HEK293 (cell line): Measurements from ENCODE around the gene KSR1.
"Not testable (repeated sequence)": the region's sequence is repeated elsewhere in the genome, so short reads cannot be mapped to it uniquely, and the experiment has no call there.

Experiments used
- CTCF ChIA-PET: fragments of 350-600 bp; formaldehyde crosslinking; extraction: SDS; loops from one replicate; lab custom pipeline; 2021; ENCODE audit warnings: antibody characterized with exemption; lab: Yijun Ruan, JAX
- POLR2A ChIA-PET: fragments of 300-600 bp; formaldehyde crosslinking; extraction: SDS; loops from one replicate; lab custom pipeline; 2020; ENCODE audit warnings: antibody characterized with exemption, inconsistent platforms; lab: Yijun Ruan, JAX
- H3K27ac ChIP-seq: fragments of 200-500 bp; sonication (Bioruptor generic); 2 replicates; pipeline ENCODE4 v1.5.1; 2014; ENCODE audit warnings: low read depth, low read length, control low read depth, inconsistent platforms; ENCODE audit errors: extremely low read depth
- H3K36me3 ChIP-seq, 2 experiments: fragments of 200-500 bp in 1 of 2; sonication (Bioruptor generic) in 1 of 2; 1 replicate in 1 of 2; 2 replicates in 1 of 2; pipeline ENCODE4 v1.5.1; 2014 to 2017; ENCODE audit warnings: inconsistent platforms in 2 of 2, low read length in 2 of 2; ENCODE audit not compliant: control insufficient read depth in 2 of 2, insufficient read depth in 1 of 2
- H3K4me1 ChIP-seq: fragments of 200-500 bp; sonication (Bioruptor generic); 2 replicates; pipeline ENCODE4 v1.5.1; 2014; ENCODE audit warnings: mild to moderate bottlenecking, low read length, inconsistent platforms; ENCODE audit not compliant: control insufficient read depth, insufficient read depth
- H3K4me3 ChIP-seq: 2 replicates; pipeline ENCODE4 v1.5.1; 2011; ENCODE audit warnings: low read depth, mild to moderate bottlenecking, control low read depth, low read length, moderate library complexity
- H3K9me3 ChIP-seq: fragments of 200-500 bp; sonication (Bioruptor generic); 2 replicates; pipeline ENCODE4 v1.5.1; 2014; ENCODE audit warnings: low read depth, low read length, inconsistent platforms; ENCODE audit not compliant: control insufficient read depth, insufficient read depth
- ATF2 ChIP-seq: fragments of 450-650 bp; formaldehyde crosslinking; IDR thresholded peaks from 2 replicates; pipeline ENCODE4 v1.5.1; 2016; ENCODE audit warnings: missing biosample characterization, missing genetic modification characterization, low read depth
- PATZ1 ChIP-seq: fragments of 450-650 bp; formaldehyde crosslinking; IDR thresholded peaks from 2 replicates; pipeline ENCODE4 v1.5.1; 2016; ENCODE audit warnings: missing biosample characterization, missing genetic modification characterization
- WT1 ChIP-seq: fragments of 450-650 bp; formaldehyde crosslinking; IDR thresholded peaks from 2 replicates; pipeline ENCODE4 v1.5.1; 2016; ENCODE audit warnings: missing biosample characterization, missing genetic modification characterization
- ZBTB1 ChIP-seq: fragments of 450-650 bp; formaldehyde crosslinking; IDR thresholded peaks from 2 replicates; pipeline ENCODE4 v1.5.1; 2016; ENCODE audit warnings: missing biosample characterization, missing genetic modification characterization
- ZNF18 ChIP-seq: fragments of 450-650 bp; formaldehyde crosslinking; IDR thresholded peaks from 2 replicates; pipeline ENCODE4 v1.5.1; 2016; ENCODE audit warnings: missing biosample characterization, missing genetic modification characterization
- ZNF280D ChIP-seq: fragments of 450-650 bp; formaldehyde crosslinking; IDR thresholded peaks from 2 replicates; pipeline ENCODE4 v1.5.1; 2016; ENCODE audit warnings: missing biosample characterization, missing genetic modification characterization
- ZNF398 ChIP-seq: fragments of 450-650 bp; formaldehyde crosslinking; IDR thresholded peaks from 2 replicates; pipeline ENCODE4 v1.5.1; 2017; ENCODE audit warnings: missing biosample characterization, missing genetic modification characterization
- ZNF580 ChIP-seq: fragments of 450-650 bp; formaldehyde crosslinking; IDR thresholded peaks from 2 replicates; pipeline ENCODE4 v1.5.1; 2016; ENCODE audit warnings: missing biosample characterization, missing genetic modification characterization
- ZNF624 ChIP-seq: fragments of 450-650 bp; formaldehyde crosslinking; IDR thresholded peaks from 2 replicates; pipeline ENCODE4 v1.5.1; 2017; ENCODE audit warnings: missing biosample characterization, missing genetic modification characterization
- ZNF629 ChIP-seq: fragments of 450-650 bp; formaldehyde crosslinking; IDR thresholded peaks from 2 replicates; pipeline ENCODE4 v1.5.1; 2017; ENCODE audit warnings: missing biosample characterization, missing genetic modification characterization
- ZNF830 ChIP-seq: fragments of 450-650 bp; IDR thresholded peaks from 2 replicates; pipeline ENCODE4 v1.5.0; 2018; ENCODE audit warnings: missing biosample characterization, missing genetic modification characterization, low read depth, mild to moderate bottlenecking, moderate library complexity
- ZSCAN4 ChIP-seq: fragments of 450-650 bp; formaldehyde crosslinking; IDR thresholded peaks from 2 replicates; pipeline ENCODE4 v1.5.1; 2017; ENCODE audit warnings: missing biosample characterization, missing genetic modification characterization

Gene KSR1

GRCh38 chr17:27627514-27627913 lies 171.3 kb downstream of the KSR1 start (continued):
- TF ChIP-seq ZNF280D (tag by site-specific recombination) (no peak), ZNF398 (tag by site-specific recombination) (no peak), WT1 (no peak), ZSCAN4 (tag by site-specific recombination) (no peak), ZBTB1 (tag by site-specific recombination) (no peak), ZNF629 (no peak), ZNF830 (tag by site-specific recombination) (no peak)
- TF ChIP-seq, all 188 proteins: peak for 0

GRCh38 chr17:27628376-27628775 lies 172.1 kb downstream of the KSR1 start:
- no peak for TF ChIP-seq ZNF580 (tag by site-specific recombination)
- TF ChIP-seq PATZ1 (tag by site-specific recombination): no peak
- TF ChIP-seq ZNF18 (tag by site-specific recombination): no peak
- TF ChIP-seq ATF2 (tag by site-specific recombination): no peak
- no peak for TF ChIP-seq ZNF624 (tag by site-specific recombination)
- Histone ChIP-seq H3K27ac (no peak overlapping the region), H3K36me3 (peaks cover 0 to 30% of the 10 kb centered on the region in 2 experiments; a peak in 1 of 3 replicates), H3K4me3 (no peak overlapping the region), H3K9me3 (no peaks in the 10 kb centered on the region), H3K4me1 (no peaks in the 10 kb centered on the region)
- CTCF ChIA-PET: interaction anchor here (0.8 to 1.6 kb wide), 3 partner anchors 23 to 26 kb away, joined by 3 to 5 read pairs (median 4); no protein-coding TSS in a partner anchor
- POLR2A ChIA-PET: no interaction called here

- peaks cover 0 to 22% of the 10 kb centered on the region in 2 experiments; a peak in 1 of 3 replicates for H3K36me3 ChIP-seq
- H3K9me3 ChIP-seq, POLR2A ChIA-PET, H3K4me3 ChIP-seq, H3K4me1 ChIP-seq, H3K27ac ChIP-seq: not testable (repeated sequence)
- CTCF ChIA-PET: interaction anchor here (0.6 to 1.6 kb wide), 5 partner anchors 22 to 423 kb away, joined by 3 to 5 read pairs (median 4); no protein-coding TSS in a partner anchor
Measured at GRCh38 chr17:27629260-27629659, 173.0 kb downstream of the KSR1 start.
